GM12801 (cell line): Measurements from ENCODE around the gene ZNF423.

Source experiments
- CTCF ChIP-seq: IDR thresholded peaks from one replicate; pipeline ENCODE4 v1.5.1; 2011; ENCODE audit warnings: control low read depth; ENCODE audit not compliant: insufficient read length; ENCODE audit errors: extremely low read depth

Gene ZNF423

GRCh38 chr16:49446805-49447204 lies 409.1 kb downstream of the ZNF423 start:
- TF ChIP-seq CTCF = no peak

- no peak for TF ChIP-seq CTCF
Observed at GRCh38 chr16:49443576-49443975, 412.3 kb downstream of the ZNF423 start.

GRCh38 chr16:49442805-49443204 lies 413.1 kb downstream of the ZNF423 start:
- no peak for TF ChIP-seq CTCF

GRCh38 chr16:49441366-49441780 lies 414.5 kb downstream of the ZNF423 start:
- TF ChIP-seq CTCF = no peak

- no peak for TF ChIP-seq CTCF
Observed at GRCh38 chr16:49440156-49441065, 415.5 kb downstream of the ZNF423 start.

GRCh38 chr16:49439676-49440075 lies 416.2 kb downstream of the ZNF423 start:
- TF ChIP-seq CTCF = no peak

GRCh38 chr16:49439050-49439449 lies 416.9 kb downstream of the ZNF423 start:
- no peak for TF ChIP-seq CTCF
